DOHH2 (cell line): Measurements from ENCODE around the gene ST6GALNAC5.

Experiments used
- CTCF ChIP-seq: fragments of 200-600 bp; sonication (generic); IDR thresholded peaks from one replicate; pipeline ENCODE4 v1.5.1; 2014; ENCODE audit warnings: antibody characterized with exemption, mild to moderate bottlenecking, low read depth, low read length; ENCODE audit not compliant: poor library complexity, severe bottlenecking
- EZH2phosphoT487 ChIP-seq: fragments of 200-600 bp; sonication (generic); IDR thresholded peaks from 2 replicates; pipeline ENCODE4 v1.6.1; 2017; ENCODE audit warnings: borderline replicate concordance, mild to moderate bottlenecking, antibody characterized with exemption, low read length, moderate library complexity, mixed read lengths

GRCh38 chr1:76951153-76951552 lies 83.9 kb downstream of the ST6GALNAC5 start:
- no peak for TF ChIP-seq CTCF
- no peak for TF ChIP-seq EZH2phosphoT487
